ENCODE data around the gene ZNF296.

DNA sequence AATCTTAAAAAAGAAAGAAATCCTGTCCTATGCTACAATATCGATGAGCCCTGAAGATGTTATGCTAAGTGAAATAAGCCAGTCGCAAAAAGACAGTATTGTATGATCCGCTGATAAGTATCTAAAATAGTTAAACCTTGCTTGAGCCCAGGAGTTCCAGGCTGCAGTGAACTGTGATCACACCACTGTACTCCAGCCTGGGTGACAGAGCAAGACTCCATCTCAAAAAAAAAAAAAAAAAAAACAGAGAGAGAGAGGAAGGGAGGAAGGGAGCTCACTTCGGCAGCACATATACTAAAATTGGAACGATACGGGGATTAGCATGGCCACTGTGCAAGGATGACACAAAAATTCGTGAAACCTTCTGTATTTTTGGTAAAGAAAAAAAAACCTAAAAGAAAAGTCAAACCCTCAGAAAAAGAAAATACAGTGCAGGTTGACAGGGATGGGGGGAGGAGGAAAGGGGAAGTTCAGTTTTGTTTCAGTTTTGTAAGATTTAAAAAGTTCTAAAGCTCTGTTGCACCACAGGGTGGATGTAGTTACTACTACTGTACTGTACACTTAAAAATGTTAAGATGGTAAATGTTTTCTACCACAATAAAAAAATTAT lies 29.0 kb downstream of the ZNF296 start:
- no peak for TF ChIP-seq EZH2 (IDR thresholded peaks at IDR 0.05; ENCODE audit: borderline replicate concordance, insufficient read depth, low read length, poor library complexity, severe bottlenecking)
- TF ChIP-seq, protein P1, sequence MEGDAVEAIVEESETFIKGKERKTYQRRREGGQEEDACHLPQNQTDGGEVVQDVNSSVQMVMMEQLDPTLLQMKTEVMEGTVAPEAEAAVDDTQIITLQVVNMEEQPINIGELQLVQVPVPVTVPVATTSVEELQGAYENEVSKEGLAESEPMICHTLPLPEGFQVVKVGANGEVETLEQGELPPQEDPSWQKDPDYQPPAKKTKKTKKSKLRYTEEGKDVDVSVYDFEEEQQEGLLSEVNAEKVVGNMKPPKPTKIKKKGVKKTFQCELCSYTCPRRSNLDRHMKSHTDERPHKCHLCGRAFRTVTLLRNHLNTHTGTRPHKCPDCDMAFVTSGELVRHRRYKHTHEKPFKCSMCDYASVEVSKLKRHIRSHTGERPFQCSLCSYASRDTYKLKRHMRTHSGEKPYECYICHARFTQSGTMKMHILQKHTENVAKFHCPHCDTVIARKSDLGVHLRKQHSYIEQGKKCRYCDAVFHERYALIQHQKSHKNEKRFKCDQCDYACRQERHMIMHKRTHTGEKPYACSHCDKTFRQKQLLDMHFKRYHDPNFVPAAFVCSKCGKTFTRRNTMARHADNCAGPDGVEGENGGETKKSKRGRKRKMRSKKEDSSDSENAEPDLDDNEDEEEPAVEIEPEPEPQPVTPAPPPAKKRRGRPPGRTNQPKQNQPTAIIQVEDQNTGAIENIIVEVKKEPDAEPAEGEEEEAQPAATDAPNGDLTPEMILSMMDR (IDR thresholded peaks at IDR 0.05; ENCODE audit: poor library complexity, severe bottlenecking) = no peak
- no peak for TF ChIP-seq POLR2AphosphoS5 (IDR thresholded peaks at IDR 0.05)
- no peak for TF ChIP-seq SMC3 (conservative IDR thresholded peaks at IDR 0.05; ENCODE audit: poor library complexity)

Data from neural cell (in vitro differentiated cells).